OCI-LY1 (cell line): ENCODE results near the gene GON4L.

Experiments
- H2AFZ ChIP-seq: fragments of 200-600 bp; sonication (generic), shearing (Covaris generic); 2 replicates; pipeline ENCODE4 v1.6.0; 2014; ENCODE audit warnings: antibody characterized with exemption, mild to moderate bottlenecking, low read length
- H3F3A ChIP-seq: fragments of 200-600 bp; sonication (generic), shearing (Covaris generic); 2 replicates; pipeline ENCODE4 v1.6.0; 2014; ENCODE audit warnings: mild to moderate bottlenecking, antibody characterized with exemption, low read length, moderate library complexity; ENCODE audit not compliant: insufficient read depth
- H3K27ac ChIP-seq: fragments of 200-600 bp; sonication (generic); 2 replicates; pipeline ENCODE4 v1.5.1; 2014; ENCODE audit warnings: low read length, mixed run types, mild to moderate bottlenecking, low read depth; ENCODE audit not compliant: poor library complexity, severe bottlenecking
- H3K27me3 ChIP-seq: fragments of 200-600 bp; sonication (generic); 2 replicates; pipeline ENCODE4 v1.6.0; 2014; ENCODE audit warnings: antibody characterized with exemption, mild to moderate bottlenecking, low read length, moderate library complexity; ENCODE audit not compliant: insufficient read depth
- H3K36me3 ChIP-seq: fragments of 200-600 bp; sonication (generic); 2 replicates; pipeline ENCODE4 v1.6.1; 2014; ENCODE audit warnings: mild to moderate bottlenecking, antibody characterized with exemption, low read length, moderate library complexity, mixed read lengths; ENCODE audit not compliant: insufficient read depth
- H3K4me1 ChIP-seq: fragments of 200-600 bp; sonication (generic); 2 replicates; pipeline ENCODE4 v1.5.1; 2014; ENCODE audit warnings: mild to moderate bottlenecking, low read length, moderate library complexity; ENCODE audit not compliant: insufficient read depth, severe bottlenecking
- H3K4me2 ChIP-seq: fragments of 200-600 bp; sonication (generic), shearing (Covaris generic); 2 replicates; pipeline ENCODE4 v1.6.1; 2014; ENCODE audit warnings: low read length
- H3K4me3 ChIP-seq: fragments of 200-600 bp; sonication (generic); 2 replicates; pipeline ENCODE4 v1.5.1; 2014; ENCODE audit warnings: low read length, low read depth, mild to moderate bottlenecking, mixed read lengths; ENCODE audit not compliant: poor library complexity, severe bottlenecking
- H3K79me2 ChIP-seq: fragments of 200-600 bp; shearing (Covaris generic); 2 replicates; pipeline ENCODE4 v1.6.1; 2016; ENCODE audit warnings: mixed run types, low read length, mixed read lengths; ENCODE audit not compliant: insufficient read depth
- H3K9ac ChIP-seq: fragments of 200-600 bp; sonication (generic), shearing (Covaris generic); 2 replicates; pipeline ENCODE4 v1.6.1; 2014; ENCODE audit warnings: mild to moderate bottlenecking, low read length, mixed read lengths
- H3K9me2 ChIP-seq: fragments of 200-600 bp; sonication (generic), shearing (Covaris generic); 2 replicates; pipeline ENCODE4 v1.6.1; 2014; ENCODE audit warnings: low read depth, mild to moderate bottlenecking, low read length, mixed read lengths
- H3K9me3 ChIP-seq: fragments of 200-600 bp; shearing (Covaris generic); 2 replicates; pipeline ENCODE4 v1.6.1; 2014; ENCODE audit warnings: low read length, mixed read lengths
- H4K20me1 ChIP-seq: fragments of 200-600 bp; sonication (generic), shearing (Covaris generic); 2 replicates; pipeline ENCODE4 v1.6.0; 2016; ENCODE audit warnings: mild to moderate bottlenecking, low read length; ENCODE audit not compliant: insufficient read depth
- EZH2 ChIP-seq: fragments of 200-600 bp; sonication (generic), shearing (Covaris generic); IDR thresholded peaks from 2 replicates; pipeline ENCODE4 v1.8.0; 2017; ENCODE audit warnings: borderline replicate concordance, mixed run types, mild to moderate bottlenecking, antibody characterized with exemption, low read length, moderate library complexity, mixed read lengths
- TF ChIP-seq, protein P1 (sequence below): fragments of 200-600 bp; sonication (generic), shearing (Covaris generic); IDR thresholded peaks from 2 replicates; pipeline ENCODE4 v1.5.1; 2017; ENCODE audit warnings: mild to moderate bottlenecking, antibody characterized with exemption, low read length, moderate library complexity, mixed read lengths

Gene GON4L

DNA sequence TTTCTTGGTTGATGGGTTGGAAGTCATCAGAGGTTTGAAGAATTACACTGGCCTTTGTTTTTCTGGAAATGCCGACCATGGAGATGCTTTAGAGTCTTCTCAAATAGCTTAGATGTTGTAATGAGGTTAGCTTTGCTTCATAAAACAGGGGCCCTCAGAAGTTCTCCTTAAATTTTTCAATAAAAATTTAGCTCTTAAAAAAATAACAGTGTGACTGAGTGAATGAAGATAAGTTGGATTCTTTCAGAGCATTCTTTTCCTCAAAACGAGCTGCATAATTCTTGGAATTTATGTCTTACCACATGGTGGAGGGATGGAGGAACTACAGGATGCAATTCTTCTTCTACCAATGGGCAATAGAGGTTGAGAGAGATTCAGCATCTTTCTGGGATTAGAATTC is 25.8 kb upstream of the GON4L start:
- Histone ChIP-seq H3K4me1 (peaks cover 34% of the 10 kb centered on the region), H3K4me2 (peak overlapping the region; percentile 16; the same call in 1 of the 2 replicates), H3K4me3 (no peak overlapping the region), H3K27ac (peak overlapping the region; percentile 52), H3K9me3 (no peaks in the 10 kb centered on the region), H3K27me3 (no peaks in the 10 kb centered on the region), H2AFZ (no peak overlapping the region), H3K9ac (no peak overlapping the region), H3K9me2 (no peaks in the 10 kb centered on the region), H3F3A (no peaks in the 10 kb centered on the region), H3K36me3 (no peaks in the 10 kb centered on the region), H4K20me1 (no peaks in the 10 kb centered on the region), H3K79me2 (no peaks in the 10 kb centered on the region)
- no peak for TF ChIP-seq EZH2
- TF ChIP-seq, protein P1, sequence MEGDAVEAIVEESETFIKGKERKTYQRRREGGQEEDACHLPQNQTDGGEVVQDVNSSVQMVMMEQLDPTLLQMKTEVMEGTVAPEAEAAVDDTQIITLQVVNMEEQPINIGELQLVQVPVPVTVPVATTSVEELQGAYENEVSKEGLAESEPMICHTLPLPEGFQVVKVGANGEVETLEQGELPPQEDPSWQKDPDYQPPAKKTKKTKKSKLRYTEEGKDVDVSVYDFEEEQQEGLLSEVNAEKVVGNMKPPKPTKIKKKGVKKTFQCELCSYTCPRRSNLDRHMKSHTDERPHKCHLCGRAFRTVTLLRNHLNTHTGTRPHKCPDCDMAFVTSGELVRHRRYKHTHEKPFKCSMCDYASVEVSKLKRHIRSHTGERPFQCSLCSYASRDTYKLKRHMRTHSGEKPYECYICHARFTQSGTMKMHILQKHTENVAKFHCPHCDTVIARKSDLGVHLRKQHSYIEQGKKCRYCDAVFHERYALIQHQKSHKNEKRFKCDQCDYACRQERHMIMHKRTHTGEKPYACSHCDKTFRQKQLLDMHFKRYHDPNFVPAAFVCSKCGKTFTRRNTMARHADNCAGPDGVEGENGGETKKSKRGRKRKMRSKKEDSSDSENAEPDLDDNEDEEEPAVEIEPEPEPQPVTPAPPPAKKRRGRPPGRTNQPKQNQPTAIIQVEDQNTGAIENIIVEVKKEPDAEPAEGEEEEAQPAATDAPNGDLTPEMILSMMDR = no peak

DNA sequence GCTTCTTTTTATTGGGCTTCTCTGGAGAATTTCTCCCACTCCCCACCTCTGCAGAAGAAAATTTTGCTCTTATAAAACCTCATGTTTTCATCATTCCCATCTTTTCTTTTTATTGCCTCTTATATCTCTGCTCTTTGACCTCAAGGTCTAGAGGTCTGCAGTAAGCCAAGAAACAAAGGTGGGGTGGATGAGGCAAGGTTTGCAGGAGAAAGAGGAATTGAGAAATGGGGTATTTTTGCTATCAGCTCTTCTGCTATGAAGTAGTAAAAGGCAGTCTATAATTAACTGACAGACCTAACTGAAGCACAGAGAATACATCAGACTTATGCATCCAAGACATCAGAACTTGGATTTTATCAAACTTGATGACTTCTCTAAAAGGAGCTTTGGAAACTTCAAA is 25.2 kb upstream of the GON4L start:
- Histone ChIP-seq H3K27me3 (no peaks in the 10 kb centered on the region), H3K4me2 (peak overlapping the region; percentile 16; the same call in 1 of the 2 replicates), H3K9ac (no peak overlapping the region), H3K27ac (peak overlapping the region; percentile 52), H3K4me1 (peaks cover 34% of the 10 kb centered on the region), H3K9me2 (no peaks in the 10 kb centered on the region), H3K79me2 (no peaks in the 10 kb centered on the region), H3F3A (no peaks in the 10 kb centered on the region), H3K36me3 (no peaks in the 10 kb centered on the region), H3K4me3 (no peak overlapping the region), H4K20me1 (no peaks in the 10 kb centered on the region), H3K9me3 (no peaks in the 10 kb centered on the region), H2AFZ (no peak overlapping the region)
- TF ChIP-seq, protein P1 = no peak
- TF ChIP-seq EZH2 = no peak

DNA sequence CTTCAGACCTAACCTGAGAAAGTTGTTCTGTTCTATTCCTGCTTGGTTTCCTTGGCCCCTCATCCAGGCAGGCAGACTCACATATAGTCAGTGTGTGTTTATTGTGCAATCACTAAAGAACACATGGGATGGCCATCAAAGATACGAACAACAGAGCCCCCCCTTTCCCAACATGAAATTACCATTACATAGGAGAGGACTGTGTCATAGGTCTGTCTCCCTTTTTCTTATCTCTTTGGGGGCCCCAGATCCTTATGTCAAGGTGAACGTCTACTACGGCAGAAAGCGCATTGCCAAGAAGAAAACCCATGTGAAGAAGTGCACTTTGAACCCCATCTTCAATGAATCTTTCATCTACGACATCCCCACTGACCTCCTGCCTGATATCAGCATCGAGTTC is 23.9 kb upstream of the GON4L start:
- H3K4me1 ChIP-seq = peaks cover 34% of the 10 kb centered on the region
- no peaks in the 10 kb centered on the region for H3K9me2 ChIP-seq
- H3K27ac ChIP-seq = no peak overlapping the region
- H3K4me2 ChIP-seq = no peak overlapping the region
- no peaks in the 10 kb centered on the region for H4K20me1 ChIP-seq
- H3K36me3 ChIP-seq = no peaks in the 10 kb centered on the region
- H3K9me3 ChIP-seq = no peaks in the 10 kb centered on the region
- H3K4me3 ChIP-seq = no peak overlapping the region
- H2AFZ ChIP-seq = no peak overlapping the region
- TF ChIP-seq EZH2 = no peak
- TF ChIP-seq, protein P1 = no peak
- H3K9ac ChIP-seq = no peak overlapping the region
- H3K79me2 ChIP-seq = no peaks in the 10 kb centered on the region
- H3F3A ChIP-seq = no peaks in the 10 kb centered on the region
- H3K27me3 ChIP-seq = no peaks in the 10 kb centered on the region
